K562 (cell line): ENCODE results near the gene ACAT2. TPM values are rescaled to one million over a fixed set of nuclear protein-coding genes. Genes with fewer than 3 reads are reported as not detected.

Experiments used
- DPF2 ChIP-seq: fragments of 450-650 bp; IDR thresholded peaks from 2 replicates; pipeline ENCODE4 v1.6.1; 2016
- FOXM1 ChIP-seq, 2 experiments: fragments of 450-650 bp in 1 of 2; sonication (generic) in 1 of 2; formaldehyde crosslinking in 1 of 2; IDR thresholded peaks; 2 replicates each; pipeline versions ENCODE4 v1.6.1 to v1.9.0; 2017 to 2022; ENCODE audit warnings: low read depth in 2 of 2, mild to moderate bottlenecking in 2 of 2, missing genetic modification reagents in 1 of 2, moderate library complexity in 1 of 2
- HDAC6 ChIP-seq: IDR thresholded peaks from 2 replicates; pipeline ENCODE4 v1.6.1; 2012; ENCODE audit warnings: low read depth, mild to moderate bottlenecking, control low read depth, inconsistent platforms, low read length, moderate library complexity
- RAD21 ChIP-seq, 2 experiments: fragments of 250-450 bp in 1 of 2; fragments of 450-650 bp in 1 of 2; sonication (Bioruptor Pico) in 1 of 2; formaldehyde crosslinking in 1 of 2; IDR thresholded peaks in 1 of 2; conservative IDR thresholded peaks in 1 of 2; 2 replicates each; pipeline versions ENCODE4 v1.4.0 to v1.8.0; 2020 to 2022; ENCODE audit warnings: mild to moderate bottlenecking in 2 of 2, moderate library complexity in 1 of 2
- SMAD4 ChIP-seq: fragments of 250-450 bp; sonication (Bioruptor Pico); conservative IDR thresholded peaks from 2 replicates; pipeline ENCODE4 v1.8.0; 2021; ENCODE audit warnings: inconsistent platforms, mild to moderate bottlenecking, moderate library complexity
- TCF7L2 ChIP-seq: fragments of 150-350 bp; IDR thresholded peaks from 2 replicates; pipeline ENCODE4 v1.6.1; 2016; ENCODE audit warnings: low read depth, mild to moderate bottlenecking, low read length, moderate library complexity
- ZBTB40 ChIP-seq, 2 experiments: fragments of 450-650 bp in 1 of 2; sonication (generic) in 1 of 2; formaldehyde crosslinking in 1 of 2; IDR thresholded peaks; 2 replicates each; pipeline versions ENCODE4 v1.7.1 to v1.9.0; 2016 to 2022; ENCODE audit warnings: inconsistent platforms in 1 of 2, mild to moderate bottlenecking in 1 of 2, missing genetic modification reagents in 1 of 2
- ZNF780A ChIP-seq: fragments of 250-450 bp; sonication (Bioruptor Pico); IDR thresholded peaks from 2 replicates; pipeline ENCODE4 v1.5.0; 2021; ENCODE audit warnings: mild to moderate bottlenecking
- polyA plus RNA-seq, 8 experiments: library from polyadenylated mRNA; depleted of rRNA in 4 of 8; stranded (reverse) in 5 of 8; unstranded in 3 of 8; fragments of >200 nt; fragmentation: Nextera tagmentation in 2 of 8; fragmentation: Illumina TruSeq in 1 of 8; extraction: Ambion mirVana in 2 of 8; extraction: Trizol in 1 of 8; gene quantifications; 2 replicates each; pipeline versions ENCODE4 v1.2.1 to v1.2.3, GENCODE V29; 2011 to 2014; ENCODE audit warnings: inconsistent platforms in 1 of 8, missing spikeins in 1 of 8
- total RNA-seq, 7 experiments: library from RNA; depleted of rRNA in 6 of 7; stranded (reverse); fragments of >200 nt in 6 of 7; fragmentation: Illumina TruSeq in 2 of 7; extraction: Trizol in 2 of 7; gene quantifications; 2 replicates each; pipeline versions ENCODE4 v1.2.1 to v1.2.3, GENCODE V29; 2011 to 2021; ENCODE audit warnings: low replicate concordance in 1 of 7
- TF ChIP-seq, protein P1 (sequence below): fragments of 250-450 bp; sonication (Bioruptor Pico); IDR thresholded peaks from 2 replicates; pipeline ENCODE4 v1.4.0; 2020; ENCODE audit warnings: borderline replicate concordance
- TF ChIP-seq, protein P2 (sequence below): sonication (generic); formaldehyde crosslinking; IDR thresholded peaks from 2 replicates; pipeline ENCODE4 v1.8.1; 2022; ENCODE audit warnings: missing genetic modification reagents
- TF ChIP-seq, protein P3 (sequence below): fragments of 450-650 bp; IDR thresholded peaks from 2 replicates; pipeline ENCODE4 v1.6.1; 2014; ENCODE audit warnings: low read depth, mild to moderate bottlenecking, moderate library complexity, borderline replicate concordance

ACAT2 gene
- total and polyA plus RNA-seq, 9 of the 15 experiments (the other 6 are each of a cell fraction or from before 2014, with no cell fraction given): 63.0 to 309 (median 144) TPM

DNA sequence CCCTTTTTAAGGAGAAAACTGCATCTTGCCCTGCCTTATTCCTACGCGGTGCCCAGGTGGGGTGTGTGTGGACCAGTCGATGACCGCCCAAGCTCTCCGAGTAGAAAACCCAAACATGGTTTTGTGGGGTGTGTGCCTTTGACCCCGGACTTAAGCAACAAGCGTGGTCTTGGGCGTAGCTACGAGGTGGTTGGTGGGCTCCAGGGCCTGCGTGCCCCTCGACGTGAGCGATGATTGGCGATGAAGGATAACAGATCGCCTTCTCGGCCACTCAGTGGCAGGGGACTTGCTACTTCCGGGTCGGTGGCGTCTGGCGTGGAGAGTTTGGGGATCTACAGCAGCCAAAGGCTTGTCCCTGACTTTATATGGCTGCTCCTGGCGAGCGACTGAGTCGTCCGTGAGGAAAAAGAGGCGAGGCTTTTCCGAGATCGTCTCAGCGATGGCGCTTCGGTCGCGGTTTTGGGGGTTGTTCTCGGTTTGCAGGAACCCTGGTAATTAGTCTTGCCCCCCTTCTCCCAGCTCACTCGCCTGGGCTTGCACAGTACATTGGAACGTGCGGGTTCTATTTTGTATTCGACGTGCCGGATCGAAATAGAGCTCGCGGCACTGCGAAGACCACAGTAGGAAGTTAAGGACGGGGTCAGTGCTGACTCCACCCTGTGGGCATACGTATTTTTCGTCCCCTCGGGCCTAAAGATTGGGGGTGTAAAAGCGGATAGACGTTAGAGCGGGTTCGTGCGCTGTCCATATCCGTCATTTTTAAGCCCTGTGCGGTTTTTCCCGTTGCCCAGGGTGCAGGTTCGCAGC lies 28.5 kb downstream of the ACAT2 start, which contains the start of gene MRPL18 (continued):
- TF ChIP-seq, protein P1, sequence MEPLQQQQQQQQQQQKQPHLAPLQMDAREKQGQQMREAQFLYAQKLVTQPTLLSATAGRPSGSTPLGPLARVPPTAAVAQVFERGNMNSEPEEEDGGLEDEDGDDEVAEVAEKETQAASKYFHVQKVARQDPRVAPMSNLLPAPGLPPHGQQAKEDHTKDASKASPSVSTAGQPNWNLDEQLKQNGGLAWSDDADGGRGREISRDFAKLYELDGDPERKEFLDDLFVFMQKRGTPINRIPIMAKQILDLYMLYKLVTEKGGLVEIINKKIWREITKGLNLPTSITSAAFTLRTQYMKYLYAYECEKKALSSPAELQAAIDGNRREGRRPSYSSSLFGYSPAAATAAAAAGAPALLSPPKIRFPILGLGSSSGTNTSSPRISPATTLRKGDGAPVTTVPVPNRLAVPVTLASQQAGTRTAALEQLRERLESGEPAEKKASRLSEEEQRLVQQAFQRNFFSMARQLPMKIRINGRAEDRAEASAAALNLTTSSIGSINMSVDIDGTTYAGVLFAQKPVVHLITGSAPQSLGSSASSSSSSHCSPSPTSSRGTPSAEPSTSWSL (CRISPR knock-in tag): no peak; the same call in 1 of the 2 replicates
- TF ChIP-seq, protein P2, sequence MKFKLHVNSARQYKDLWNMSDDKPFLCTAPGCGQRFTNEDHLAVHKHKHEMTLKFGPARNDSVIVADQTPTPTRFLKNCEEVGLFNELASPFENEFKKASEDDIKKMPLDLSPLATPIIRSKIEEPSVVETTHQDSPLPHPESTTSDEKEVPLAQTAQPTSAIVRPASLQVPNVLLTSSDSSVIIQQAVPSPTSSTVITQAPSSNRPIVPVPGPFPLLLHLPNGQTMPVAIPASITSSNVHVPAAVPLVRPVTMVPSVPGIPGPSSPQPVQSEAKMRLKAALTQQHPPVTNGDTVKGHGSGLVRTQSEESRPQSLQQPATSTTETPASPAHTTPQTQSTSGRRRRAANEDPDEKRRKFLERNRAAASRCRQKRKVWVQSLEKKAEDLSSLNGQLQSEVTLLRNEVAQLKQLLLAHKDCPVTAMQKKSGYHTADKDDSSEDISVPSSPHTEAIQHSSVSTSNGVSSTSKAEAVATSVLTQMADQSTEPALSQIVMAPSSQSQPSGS: no peak
- TF ChIP-seq, protein P3, sequence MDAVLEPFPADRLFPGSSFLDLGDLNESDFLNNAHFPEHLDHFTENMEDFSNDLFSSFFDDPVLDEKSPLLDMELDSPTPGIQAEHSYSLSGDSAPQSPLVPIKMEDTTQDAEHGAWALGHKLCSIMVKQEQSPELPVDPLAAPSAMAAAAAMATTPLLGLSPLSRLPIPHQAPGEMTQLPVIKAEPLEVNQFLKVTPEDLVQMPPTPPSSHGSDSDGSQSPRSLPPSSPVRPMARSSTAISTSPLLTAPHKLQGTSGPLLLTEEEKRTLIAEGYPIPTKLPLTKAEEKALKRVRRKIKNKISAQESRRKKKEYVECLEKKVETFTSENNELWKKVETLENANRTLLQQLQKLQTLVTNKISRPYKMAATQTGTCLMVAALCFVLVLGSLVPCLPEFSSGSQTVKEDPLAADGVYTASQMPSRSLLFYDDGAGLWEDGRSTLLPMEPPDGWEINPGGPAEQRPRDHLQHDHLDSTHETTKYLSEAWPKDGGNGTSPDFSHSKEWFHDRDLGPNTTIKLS: peak; percentile 79
- no peak; a peak in 1 of 4 replicates for TF ChIP-seq RAD21 (CRISPR knock-in tag; conservative IDR thresholded peaks at IDR 0.05 in 1 of 2, IDR thresholded peaks at IDR 0.05 in 1 of 2)
- no peak for TF ChIP-seq TCF7L2
- peak; percentile 53; the same call in 1 of the 2 replicates for TF ChIP-seq DPF2
- 0 out of 2 replicates have a peak, but pooled peaks have one; percentile 17 for TF ChIP-seq SMAD4 (CRISPR knock-in tag)
- TF ChIP-seq HDAC6: no peak
- TF ChIP-seq ZBTB40 (IDR thresholded peaks at IDR 0.05): peak; percentile 58
- no peak for TF ChIP-seq ZBTB40 (CRISPR knock-in tag; IDR thresholded peaks at IDR 0.05)
- no peak; the same call in 1 of the 2 replicates for TF ChIP-seq ZNF780A
- TF ChIP-seq FOXM1 (IDR thresholded peaks at IDR 0.05; ENCODE audit: low read depth): no peak
- no peak for TF ChIP-seq FOXM1 (CRISPR knock-in tag; IDR thresholded peaks at IDR 0.05; ENCODE audit: low read depth)
